ENCODE results near the gene AGAP2. TPM values are rescaled to one million over a fixed set of nuclear protein-coding genes. Genes with fewer than 3 reads are reported as not detected.

Gene AGAP2
- total and polyA plus RNA-seq, 2 of the 8 experiments (the other 6 are each of a cell fraction or from before 2014, with no cell fraction given): 1.5 TPM

DNA sequence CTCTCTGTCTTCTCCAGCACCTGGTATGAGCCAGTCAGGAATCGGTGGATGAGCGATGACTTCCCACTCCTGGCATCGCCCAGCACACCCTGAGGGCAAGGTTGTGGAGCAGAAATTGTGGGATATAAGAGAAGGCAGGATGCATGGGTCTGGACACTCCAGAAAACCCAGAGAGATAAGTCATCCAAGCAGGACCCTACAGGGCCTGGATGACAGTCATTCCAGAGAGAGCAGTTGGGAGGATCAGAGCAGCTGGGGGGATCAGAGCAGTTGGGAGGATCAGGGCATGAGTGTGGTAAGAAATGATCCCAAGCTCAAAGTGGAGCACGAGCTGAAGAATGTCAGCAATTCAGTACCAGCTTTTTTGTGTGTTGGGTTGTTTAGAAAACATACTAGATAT, 4.0 kb downstream of the AGAP2 start:
- H3K14ac ChIP-seq (ENCODE audit: insufficient read length): no peak overlapping the region
- H3K23me2 ChIP-seq (ENCODE audit: low read depth, low read length): peaks cover 2% of the 10 kb centered on the region; the same call in 1 of the 2 replicates
- no peak overlapping the region for H2BK5ac ChIP-seq (ENCODE audit: low read depth, low read length)
- H2BK12ac ChIP-seq (ENCODE audit: low read depth, low read length): no peak overlapping the region
- POLR2A ChIA-PET (ENCODE audit: partially characterized antibody): interaction anchor here (1.3 to 5.2 kb wide), 7 partner anchors 10 to 207 kb away, joined by 3 to 59 read pairs (median 4); partner anchors contain the start of genes ARHGEF25, EEF1AKMT3 and METTL1
- FAIRE-seq (no peak), DNase-seq (ENCODE audit: low read depth in 1 of 2, low spot score in 2 of 2) (no peak)
- no peaks in the 10 kb centered on the region for H3K79me2 ChIP-seq (ENCODE audit: control insufficient read depth in 1 of 2, insufficient read depth in 2 of 2, low read length in 2 of 2)
- H3K4me3 ChIP-seq (ENCODE audit: extremely low read depth in 1 of 4, insufficient read depth in 2 of 4, low read depth in 3 of 4, low read length in 4 of 4): no peak overlapping the region
- H3K9me3 ChIP-seq (ENCODE audit: insufficient read depth in 2 of 2, low read depth in 1 of 2, low read length in 1 of 2): no peaks in the 10 kb centered on the region; a peak in 1 of 4 replicates
- peaks cover 0 to 6% (median 0%) of the 10 kb centered on the region in 4 experiments; a peak in 1 of 8 replicates for H3K36me3 ChIP-seq (ENCODE audit: control insufficient read depth in 2 of 4, insufficient read depth in 4 of 4, low read length in 3 of 4)
- no peak overlapping the region for H4K8ac ChIP-seq (ENCODE audit: extremely low read depth, insufficient read depth, low read length)
- no peak overlapping the region for H3K4ac ChIP-seq (replicated peaks; ENCODE audit: insufficient read length, low read depth, low read length)
- no peak overlapping the region for H4K91ac ChIP-seq (replicated peaks; ENCODE audit: insufficient read length, low read length)
- no peak overlapping the region for H3K27ac ChIP-seq (ENCODE audit: low read depth, low read length)
- H3K4me1 ChIP-seq (replicated peaks in 1 of 4; ENCODE audit: control insufficient read depth in 3 of 4, insufficient read depth in 4 of 4, low read length in 3 of 4): peaks cover 6 to 27% (median 11%) of the 10 kb centered on the region in 4 experiments; a peak in 6 of 7 replicates
- 86% methylated on average over 4 of the region's 4 CpGs; no CpG with 5 or more reads in 1 of the 2 experiments for WGBS, 2 experiments (ENCODE audit: extremely low coverage in 1 of 2, insufficient coverage in 1 of 2, insufficient read length in 1 of 2, insufficient replicate concordance in 2 of 2, low coverage in 1 of 2, low lambda C conversion rate in 2 of 2, missing lambda C conversion rate in 1 of 2)
- no peak overlapping the region for H2AFZ ChIP-seq (ENCODE audit: low read length)
- H3K4me2 ChIP-seq (ENCODE audit: insufficient read depth in 1 of 2, low read depth in 2 of 2, low read length in 2 of 2): no peak overlapping the region; a peak in 1 of 4 replicates
- peaks cover 43 to 97% (median 83%) of the 10 kb centered on the region in 4 experiments for H3K27me3 ChIP-seq (replicated peaks in 1 of 4; ENCODE audit: control insufficient read depth in 3 of 4, extremely low read depth in 1 of 4, insufficient read depth in 3 of 4, low read length in 3 of 4)
- H4K5ac ChIP-seq (ENCODE audit: insufficient read length, low read depth, low read length): no peak overlapping the region
- H2AK5ac ChIP-seq (ENCODE audit: low read depth, low read length): no peak overlapping the region
- H4K20me1 ChIP-seq (replicated peaks in 1 of 2; ENCODE audit: control insufficient read depth in 1 of 2, insufficient read depth in 2 of 2, low read length in 2 of 2): peaks cover 0 to 17% of the 10 kb centered on the region in 2 experiments
- CTCF ChIA-PET (ENCODE audit: partially characterized antibody): interaction anchor here (0.9 to 11.2 kb wide), 11 partner anchors 11 to 152 kb away, joined by 4 to 149 read pairs (median 8); partner anchors contain the start of gene B4GALNT1
- no peak overlapping the region for H3K56ac ChIP-seq (replicated peaks; ENCODE audit: insufficient read length, low read depth, low read length)
- H2BK20ac ChIP-seq (ENCODE audit: low read length): no peak overlapping the region
- H3K9ac ChIP-seq (replicated peaks in 1 of 4; ENCODE audit: extremely low read depth in 1 of 4, low read depth in 3 of 4, low read length in 3 of 4): no peak overlapping the region
- no peak overlapping the region for H2BK15ac ChIP-seq (ENCODE audit: low read length)
- no peak overlapping the region for H3K18ac ChIP-seq (ENCODE audit: extremely low read depth, low read length)
- H3K79me1 ChIP-seq (ENCODE audit: low read depth, low read length): no peaks in the 10 kb centered on the region
- no peak overlapping the region for H2BK120ac ChIP-seq (replicated peaks; ENCODE audit: low read depth, low read length)
- no peak overlapping the region for H3K23ac ChIP-seq (ENCODE audit: insufficient read length)
- TF ChIP-seq ASH2L (IDR thresholded peaks at IDR 0.05; ENCODE audit: low read length): no peak
- no peak for TF ChIP-seq NRF1 (IDR thresholded peaks at IDR 0.05; ENCODE audit: low read depth, low read length)
- TF ChIP-seq JUN (IDR thresholded peaks at IDR 0.05; ENCODE audit: low read depth, low read length): no peak
- TF ChIP-seq SRF (IDR thresholded peaks at IDR 0.05; ENCODE audit: low read depth, low read length): no peak
- no peak for TF ChIP-seq MAFK (IDR thresholded peaks at IDR 0.05; ENCODE audit: low read depth, low read length)
- no peak for TF ChIP-seq CHD1 (IDR thresholded peaks at IDR 0.05; ENCODE audit: low read depth, low read length)
- no peak for TF ChIP-seq KDM4A (IDR thresholded peaks at IDR 0.05; ENCODE audit: low read depth, low read length, severe bottlenecking)
- TF ChIP-seq CREB1 (IDR thresholded peaks at IDR 0.05): no peak
- no peak for TF ChIP-seq EP300 (IDR thresholded peaks at IDR 0.05; ENCODE audit: borderline replicate concordance in 1 of 2, low read depth in 2 of 2, low read length in 2 of 2)
